GM12878 (cell line): Measurements from ENCODE around the gene SPG7. TPM values are rescaled to one million over a fixed set of nuclear protein-coding genes. Genes with fewer than 3 reads are reported as not detected.

Experiments
- ATAC-seq: fragments of 200-7000 bp; cut with Tn5 transposase; 3 replicates; pipeline ENCODE4 v1.9.1; 2020; ENCODE audit warnings: mild to moderate bottlenecking, moderate library complexity
- BruUV-seq: library from RNA; stranded (reverse); fragments of 400-500 nt; replicated peaks from 2 replicates; lab custom pipeline; 2021; lab: Mats Ljungman, UMichigan
- CTCF ChIA-PET: fragments of 300-600 bp; sonication (Branson Sonifier 250); formaldehyde crosslinking; extraction: SDS; loops from one replicate; lab custom pipeline; 2021; ENCODE audit warnings: inconsistent platforms; lab: Yijun Ruan, JAX
- POLR2A ChIA-PET: fragments of 350-600 bp; formaldehyde crosslinking; extraction: SDS; loops from one replicate; lab custom pipeline; 2021; ENCODE audit warnings: inconsistent platforms; lab: Charles Lee
- RAD21 ChIA-PET: fragments of 300-600 bp; sonication (Branson Sonifier 250); formaldehyde crosslinking; loops from one replicate; lab custom pipeline; 2023; ENCODE audit warnings: antibody characterized with exemption; ENCODE audit not compliant: unreplicated experiment; lab: Charles Lee
- SMC1A ChIA-PET: fragments of 300-600 bp; sonication (Branson Sonifier 250); formaldehyde crosslinking; loops from one replicate; lab custom pipeline; 2023; ENCODE audit not compliant: unreplicated experiment, uncharacterized antibody; lab: Charles Lee
- DNase-seq: peaks from one replicate; pipeline ENCODE4 v3.0.0-alpha.2; 2011; ENCODE audit warnings: low read depth, low spot score
- FAIRE-seq: peaks from 3 replicates; lab custom pipeline; 2011; peaks lifted over from hg19 to GRCh38; lab: Jason Lieb, UNC
- H2AFZ ChIP-seq: 2 replicates; pipeline ENCODE4 v1.6.0; 2011; ENCODE audit warnings: low read depth, low read length, control low read depth; ENCODE audit not compliant: control insufficient read depth
- H3K27ac ChIP-seq: 2 replicates; pipeline ENCODE4 v1.5.1; 2011; ENCODE audit warnings: control low read depth; ENCODE audit not compliant: control insufficient read depth, insufficient read depth
- H3K27me3 ChIP-seq, 2 experiments: replicated peaks in 1 of 2; 2 replicates each; pipeline versions ENCODE4 v1.6.0 to v1.6.1; 2011; ENCODE audit warnings: low read length in 1 of 2; ENCODE audit not compliant: control insufficient read depth in 2 of 2, insufficient read depth in 2 of 2
- H3K36me3 ChIP-seq, 2 experiments: 2 replicates each; pipeline ENCODE4 v1.5.1; 2011; ENCODE audit warnings: low read length in 1 of 2; ENCODE audit not compliant: control insufficient read depth in 2 of 2, insufficient read depth in 2 of 2
- H3K4me1 ChIP-seq: 2 replicates; pipeline ENCODE4 v1.6.1; 2011; ENCODE audit warnings: mild to moderate bottlenecking, low read length, moderate library complexity, mixed read lengths; ENCODE audit not compliant: control insufficient read depth, insufficient read depth
- H3K4me2 ChIP-seq: 2 replicates; pipeline ENCODE4 v1.6.0; 2011; ENCODE audit warnings: control low read depth; ENCODE audit not compliant: control insufficient read depth, insufficient read depth
- H3K4me3 ChIP-seq: fragments of 200-600 bp; sonication (generic); 2 replicates; pipeline ENCODE4 v1.5.1; 2016
- H3K79me2 ChIP-seq: 2 replicates; pipeline ENCODE4 v1.6.0; 2011; ENCODE audit warnings: low read length; ENCODE audit not compliant: control insufficient read depth, insufficient read depth
- H3K9ac ChIP-seq: 2 replicates; pipeline ENCODE4 v1.8.0; 2011; ENCODE audit warnings: low read length, control low read depth, mixed read lengths; ENCODE audit not compliant: control insufficient read depth, insufficient read depth
- H3K9me3 ChIP-seq: replicated peaks from 3 replicates; pipeline ENCODE4 v1.5.1; 2011; ENCODE audit warnings: mild to moderate bottlenecking, low read length; ENCODE audit not compliant: control insufficient read depth, insufficient read depth
- H4K20me1 ChIP-seq: 2 replicates; pipeline ENCODE4 v1.6.0; 2011; ENCODE audit not compliant: control insufficient read depth, insufficient read depth
- BHLHE40 ChIP-seq, 2 experiments: fragments of 450-650 bp in 1 of 2; IDR thresholded peaks; 2 replicates each; pipeline ENCODE4 v1.6.1; 2011 to 2017; ENCODE audit warnings: low read depth in 2 of 2, borderline replicate concordance in 1 of 2, improper control_type of control experiment in 1 of 2, low read length in 1 of 2, mild to moderate bottlenecking in 1 of 2
- CEBPZ ChIP-seq: fragments of 150-350 bp; IDR thresholded peaks from 2 replicates; pipeline ENCODE4 v1.6.1; 2016; ENCODE audit warnings: low read depth, low read length
- CREM ChIP-seq: IDR thresholded peaks from 2 replicates; pipeline ENCODE4 v1.6.1; 2014; ENCODE audit warnings: antibody characterized with exemption, low read depth
- EED ChIP-seq: sonication (generic); IDR thresholded peaks from 2 replicates; pipeline ENCODE4 v1.6.1; 2016; ENCODE audit warnings: antibody characterized with exemption, low read depth
- HDAC2 ChIP-seq: fragments of 200-600 bp; sonication (generic); IDR thresholded peaks from 2 replicates; pipeline ENCODE4 v1.6.1; 2017
- JUND ChIP-seq: IDR thresholded peaks from 2 replicates; pipeline ENCODE4 v1.6.1; 2012; ENCODE audit warnings: low read depth, mild to moderate bottlenecking, low read length, improper control_type of control experiment, moderate library complexity
- MEF2A ChIP-seq: IDR thresholded peaks from 2 replicates; pipeline ENCODE4 v1.6.1; 2011; ENCODE audit warnings: low read depth, mild to moderate bottlenecking, low read length, moderate library complexity; ENCODE audit not compliant: insufficient read depth
- MTA2 ChIP-seq: fragments of 450-650 bp; IDR thresholded peaks from 2 replicates; pipeline ENCODE4 v1.6.1; 2016; ENCODE audit warnings: low read depth, mild to moderate bottlenecking, moderate library complexity
- MXI1 ChIP-seq: fragments of 150-350 bp; IDR thresholded peaks from 2 replicates; pipeline ENCODE4 v1.6.1; 2011; ENCODE audit warnings: low read depth, mild to moderate bottlenecking, inconsistent platforms, low read length, improper control_type of control experiment
- REST ChIP-seq: IDR thresholded peaks from 2 replicates; pipeline ENCODE4 v1.6.1; 2012; ENCODE audit warnings: mild to moderate bottlenecking, low read depth, low read length
- RUNX3 ChIP-seq: IDR thresholded peaks from 2 replicates; pipeline ENCODE4 v1.6.1; 2012; ENCODE audit warnings: low read length, inconsistent platforms
- SIN3A ChIP-seq: IDR thresholded peaks from 2 replicates; pipeline ENCODE4 v1.6.1; 2012; ENCODE audit warnings: low read depth, low read length, improper control_type of control experiment
- SPI1 ChIP-seq: IDR thresholded peaks from 2 replicates; pipeline ENCODE4 v1.6.1; 2011; ENCODE audit warnings: low read depth, mild to moderate bottlenecking, low read length, moderate library complexity, borderline replicate concordance; ENCODE audit not compliant: insufficient read depth
- STAT1 ChIP-seq: fragments of 450-650 bp; conservative IDR thresholded peaks from 2 replicates; pipeline ENCODE4 v1.6.1; 2014; ENCODE audit warnings: antibody characterized with exemption, mild to moderate bottlenecking
- SUZ12 ChIP-seq: fragments of 200-600 bp; sonication (generic); IDR thresholded peaks from one replicate; pipeline ENCODE4 v1.6.1; 2018; ENCODE audit warnings: antibody characterized with exemption, mild to moderate bottlenecking; ENCODE audit not compliant: unreplicated experiment
- TCF12 ChIP-seq: IDR thresholded peaks from 2 replicates; pipeline ENCODE4 v1.6.1; 2011; ENCODE audit warnings: low read depth, mild to moderate bottlenecking, low read length
- ZNF217 ChIP-seq: fragments of 450-650 bp; IDR thresholded peaks from 2 replicates; pipeline ENCODE4 v1.6.1; 2017; ENCODE audit warnings: antibody characterized with exemption, mild to moderate bottlenecking
- ZNF24 ChIP-seq: fragments of 450-650 bp; IDR thresholded peaks from 2 replicates; pipeline ENCODE4 v1.6.1; 2017; ENCODE audit warnings: antibody characterized with exemption, mild to moderate bottlenecking
- WGBS: methylation state at CpG from one replicate; pipeline ENCODE4 v1.1.6; 2016; ENCODE audit warnings: low lambda C conversion rate; ENCODE audit not compliant: insufficient replicate concordance, insufficient coverage; ENCODE audit errors: missing lambda C conversion rate; 5-methylcytosine and 5-hydroxymethylcytosine counted together
- in situ Hi-C: fragments of 300-500 bp; cut with MboI; formaldehyde crosslinking; loops from 9 replicates; pipeline ENCODE4 v1.14.3; 2018; ENCODE audit warnings: mixed read lengths
- intact Hi-C: fragments of 100-400 bp; cut with micrococcal nuclease; formaldehyde crosslinking; loops from one replicate; pipeline ENCODE4 v1.14.2; 2022; ENCODE audit not compliant: unreplicated experiment
- polyA plus RNA-seq, 11 experiments: library from polyadenylated mRNA; depleted of rRNA in 4 of 11; unstranded in 6 of 11; stranded (reverse) in 5 of 11; fragments of >200 nt; fragmentation: Nextera tagmentation in 4 of 11; fragmentation: Illumina TruSeq in 1 of 11; extraction: Ambion mirVana in 4 of 11; extraction: Trizol in 1 of 11; gene quantifications; 1 replicate in 1 of 11; 2 replicates in 10 of 11; pipeline versions ENCODE4 v1.2.1 to v1.2.3, GENCODE V29; 2011 to 2016; ENCODE audit warnings: inconsistent platforms in 2 of 11, missing spikeins in 2 of 11, low read depth in 1 of 11
- total RNA-seq, 4 experiments: library from RNA; depleted of rRNA in 3 of 4; stranded (reverse); fragments of >200 nt in 3 of 4; fragmentation: Illumina TruSeq in 1 of 4; extraction: Trizol in 1 of 4; gene quantifications; 2 replicates each; pipeline versions ENCODE4 v1.2.1 to v1.2.3, GENCODE V29; 2013 to 2021

Gene SPG7
- total and polyA plus RNA-seq, 10 of the 15 experiments (the other 5 are each of a cell fraction or from before 2014, with no cell fraction given), result 5.9 to 75.9 (median 52.5) TPM

GRCh38 chr16:89565506-89566372, 57.5 kb downstream of the SPG7 start:
- 1% methylated on average over 46 of the region's 46 CpGs for WGBS
- H3K4me3 ChIP-seq, result peak overlapping the region; percentile 89; the same call in 1 of the 2 replicates
- intact Hi-C loops, result no loop called here
- H3K9ac ChIP-seq, result peak overlapping the region; percentile 15; the same call in 1 of the 2 replicates
- ChIA-PET POLR2A (no interaction called here), RAD21 (no interaction called here), CTCF (interaction anchor here (0.6 to 1.0 kb wide), 2 partner anchors 76 to 121 kb away, joined by 3 to 4 read pairs; partner anchors contain the start of gene CDK10), SMC1A (interaction anchor here (1.0 kb wide), 1 partner anchor 325 kb away, joined by 3 read pairs; no protein-coding TSS in a partner anchor)
- H3K27me3 ChIP-seq, result no peaks in the 10 kb centered on the region
- in situ Hi-C loops, result no loop called here
- H3K79me2 ChIP-seq, result peaks cover 32% of the 10 kb centered on the region
- no peak for DNase-seq
- peak overlapping the region; percentile 30; the same call in 1 of the 2 replicates for H2AFZ ChIP-seq
- no peak for FAIRE-seq
- peaks cover 22 to 25% of the 10 kb centered on the region in 2 experiments for H3K36me3 ChIP-seq
- peaks cover 29% of the 10 kb centered on the region for H4K20me1 ChIP-seq
- BruUV-seq, result no TSS peak
- peaks cover 25% of the 10 kb centered on the region for H3K4me1 ChIP-seq
- H3K4me2 ChIP-seq, result peak overlapping the region; percentile 80
- ATAC-seq, result peak; percentile 64
- no peak overlapping the region for H3K27ac ChIP-seq
- no peaks in the 10 kb centered on the region for H3K9me3 ChIP-seq
- no peak for TF ChIP-seq SUZ12
- TF ChIP-seq SIN3A, result no peak
- TF ChIP-seq REST, result no peak
- TF ChIP-seq EED, result no peak
- peak; percentile 90 to 95 for TF ChIP-seq BHLHE40 (IDR thresholded peaks at IDR 0.05; ENCODE audit: borderline replicate concordance in 1 of 2, low read depth in 2 of 2, low read length in 1 of 2)
- peak; percentile 42 for TF ChIP-seq RUNX3
- no peak for TF ChIP-seq MTA2
- no peak for TF ChIP-seq SPI1
- TF ChIP-seq JUND, result no peak
- no peak for TF ChIP-seq CREM
- TF ChIP-seq HDAC2, result no peak
- no peak for TF ChIP-seq ZNF24
- TF ChIP-seq MXI1, result no peak
- TF ChIP-seq MEF2A, result no peak
- TF ChIP-seq TCF12, result no peak
- TF ChIP-seq CEBPZ, result no peak
- TF ChIP-seq STAT1, result no peak
- TF ChIP-seq ZNF217, result 0 out of 2 replicates have a peak, but pooled peaks have one; percentile 50
